Activated naive CD8-positive, alpha-beta T cell treated with anti-CD3 and anti-CD28 coated beads for 36 hours (primary cell): Measurements from ENCODE around the gene SPATA31A6. TPM values are rescaled to one million over a fixed set of nuclear protein-coding genes. Genes with fewer than 3 reads are reported as not detected.
"Not testable (repeated sequence)": the region's sequence is repeated elsewhere in the genome, so short reads cannot be mapped to it uniquely, and the experiment has no call there.

ENCODE experiments used
- DNase-seq: peaks from one replicate; pipeline ENCODE4 v3.0.0; 2021
- H3K27ac Mint-ChIP-seq: one replicate; pipeline ENCODE4 v1.8.0; 2022; ENCODE audit warnings: mild to moderate bottlenecking, moderate library complexity, mixed read lengths
- H3K27me3 Mint-ChIP-seq: one replicate; pipeline ENCODE4 v1.8.0; 2022; ENCODE audit warnings: mild to moderate bottlenecking, mixed read lengths
- H3K36me3 Mint-ChIP-seq: one replicate; pipeline ENCODE4 v1.8.0; 2021; ENCODE audit warnings: mild to moderate bottlenecking, mixed read lengths
- H3K4me1 Mint-ChIP-seq: one replicate; pipeline ENCODE4 v1.8.0; 2021; ENCODE audit warnings: mixed read lengths
- H3K4me3 Mint-ChIP-seq: one replicate; pipeline ENCODE4 v1.8.0; 2022; ENCODE audit warnings: mild to moderate bottlenecking, moderate library complexity, mixed read lengths
- H3K9me3 Mint-ChIP-seq: one replicate; pipeline ENCODE4 v1.8.0; 2022; ENCODE audit warnings: mixed read lengths
- total RNA-seq, 2 experiments: library from RNA; stranded (reverse); gene quantifications; one replicate each; pipeline ENCODE4 v1.2.3, GENCODE V29; 2021

SPATA31A6 gene
- not detected for total RNA-seq

DNA sequence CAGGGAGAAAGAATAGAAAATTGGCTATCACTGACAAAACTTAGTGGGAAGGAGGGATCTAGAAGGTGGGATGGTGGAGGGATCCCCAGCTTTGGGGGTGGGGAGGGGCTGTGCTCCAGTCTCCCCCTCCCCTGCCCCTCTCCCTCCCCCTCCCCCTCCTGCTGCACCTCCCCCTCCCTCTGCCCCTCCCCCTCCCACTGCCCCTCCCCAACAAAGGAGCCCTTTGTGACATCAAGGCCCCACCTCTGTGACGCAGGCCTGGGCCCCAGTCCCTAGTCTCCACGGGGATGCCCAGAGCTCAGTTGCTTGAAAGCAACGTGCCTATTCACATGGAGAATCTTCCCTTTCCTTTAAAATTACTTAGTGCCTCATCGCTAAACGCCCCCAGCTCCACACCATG lies at the start of gene SPATA31A6:
TSS of gene SPATA31A6 (plus strand) at position 301 of the 400 bp plus-strand sequence. CDS start at position 330, 29 bp downstream.
- H3K27ac Mint-ChIP-seq, DNase-seq, H3K4me3 Mint-ChIP-seq, H3K36me3 Mint-ChIP-seq, H3K27me3 Mint-ChIP-seq, H3K4me1 Mint-ChIP-seq, H3K9me3 Mint-ChIP-seq: not testable (repeated sequence)

DNA sequence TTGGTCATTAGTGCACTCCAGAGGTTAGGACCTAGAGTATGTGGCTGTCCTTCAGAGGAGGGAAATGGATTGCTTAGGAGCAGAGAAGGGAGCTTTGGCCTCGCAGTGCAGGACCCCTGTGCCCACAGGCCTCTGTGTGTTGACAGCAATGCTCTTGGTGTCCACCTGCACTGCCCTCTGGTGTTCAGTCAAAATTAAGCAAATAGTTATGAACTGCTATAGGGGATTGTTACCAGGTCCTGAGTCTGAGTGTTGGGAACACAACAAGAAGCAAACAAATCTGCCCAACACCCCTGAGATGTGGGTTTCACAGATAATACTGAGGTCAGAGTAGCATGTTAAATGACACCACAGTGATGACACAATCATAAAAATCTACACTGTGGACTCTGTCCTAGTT lies 23.2 kb upstream of the SPATA31A6 start:
- not testable (repeated sequence) for H3K36me3 Mint-ChIP-seq, H3K4me1 Mint-ChIP-seq, H3K27ac Mint-ChIP-seq, H3K9me3 Mint-ChIP-seq, H3K27me3 Mint-ChIP-seq, H3K4me3 Mint-ChIP-seq, DNase-seq

DNA sequence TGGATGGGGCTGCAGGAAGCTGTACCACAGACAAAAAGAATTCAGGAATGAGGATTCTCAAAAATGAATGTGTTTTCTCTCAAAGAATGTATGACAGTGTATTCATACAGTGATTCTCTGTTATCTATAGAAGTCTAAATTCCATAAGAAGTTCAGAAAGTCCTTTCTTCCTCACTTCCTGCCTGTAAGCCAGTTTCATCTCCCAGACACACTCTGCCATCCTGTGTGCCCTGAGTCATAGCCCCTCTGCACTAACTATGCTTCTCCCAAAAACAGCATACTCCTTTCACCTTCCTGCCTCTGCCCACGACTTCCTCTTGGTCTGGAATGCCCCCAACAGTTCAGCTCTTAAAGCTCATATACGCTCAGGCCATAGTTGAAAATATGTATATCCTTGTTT lies 36.4 kb downstream of the SPATA31A6 start:
- not testable (repeated sequence) for DNase-seq, H3K9me3 Mint-ChIP-seq, H3K4me1 Mint-ChIP-seq, H3K4me3 Mint-ChIP-seq, H3K27ac Mint-ChIP-seq, H3K27me3 Mint-ChIP-seq, H3K36me3 Mint-ChIP-seq

DNA sequence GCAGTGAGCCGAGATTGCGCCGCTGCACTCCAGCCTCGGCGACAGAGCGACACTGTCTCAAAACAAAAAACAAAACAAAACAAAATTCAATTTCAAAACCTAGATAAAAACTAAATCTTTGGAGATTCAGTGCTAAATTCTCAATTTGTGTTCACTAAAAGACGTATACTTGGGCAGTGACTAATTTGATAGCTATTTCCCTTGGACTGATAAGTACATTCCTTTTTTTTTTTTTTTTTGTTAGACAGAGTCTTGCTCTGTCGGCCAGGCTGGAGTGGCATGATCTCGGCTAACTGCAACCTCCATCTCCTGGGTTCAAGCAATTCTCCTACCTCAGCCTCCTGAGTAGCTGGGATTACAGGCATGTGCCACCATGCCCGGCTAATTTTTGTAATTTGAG lies 39.8 kb downstream of the SPATA31A6 start:
- not testable (repeated sequence) for H3K4me1 Mint-ChIP-seq, DNase-seq, H3K36me3 Mint-ChIP-seq, H3K9me3 Mint-ChIP-seq, H3K4me3 Mint-ChIP-seq, H3K27me3 Mint-ChIP-seq, H3K27ac Mint-ChIP-seq

DNA sequence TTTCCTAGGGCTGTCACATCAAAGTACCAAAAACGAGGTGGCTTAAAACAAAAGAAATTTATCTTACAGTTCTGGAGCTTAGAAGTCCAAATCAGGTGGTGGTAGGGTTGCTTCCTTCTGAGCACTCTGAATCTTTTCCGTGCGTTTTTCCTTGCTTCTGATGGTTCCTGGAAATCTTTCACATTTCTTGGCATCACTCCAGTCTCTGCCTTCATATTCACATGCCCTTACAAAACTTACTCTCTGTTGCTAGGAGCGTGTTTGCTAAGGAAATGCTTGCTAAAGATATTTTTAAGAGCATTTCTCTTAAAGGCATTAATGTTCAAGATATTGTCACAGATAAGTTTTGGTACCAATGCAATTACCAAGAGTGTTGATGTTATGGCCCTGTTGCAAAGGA lies 49.6 kb downstream of the SPATA31A6 start:
- not testable (repeated sequence) for H3K4me3 Mint-ChIP-seq, DNase-seq, H3K4me1 Mint-ChIP-seq, H3K27me3 Mint-ChIP-seq, H3K36me3 Mint-ChIP-seq, H3K9me3 Mint-ChIP-seq, H3K27ac Mint-ChIP-seq

DNA sequence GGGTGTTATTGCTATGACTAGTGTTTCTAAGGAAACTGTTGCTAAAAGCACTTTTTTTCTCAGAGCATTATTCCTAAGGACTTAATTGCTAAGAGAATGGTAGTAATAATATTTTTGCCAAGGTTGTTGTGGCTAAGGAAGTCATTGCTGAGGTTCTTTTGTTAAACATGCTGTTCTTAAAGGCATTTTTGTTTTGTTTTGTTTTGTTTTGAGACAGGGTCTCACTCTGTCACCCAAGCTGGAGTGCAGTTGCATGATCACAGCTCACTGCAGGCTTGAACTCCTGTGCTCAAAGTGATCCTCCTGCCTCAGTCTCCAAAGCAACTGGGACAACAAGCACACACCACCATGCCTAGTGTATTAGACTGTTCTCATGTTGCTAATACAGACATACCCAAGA lies 51.2 kb downstream of the SPATA31A6 start:
- H3K27me3 Mint-ChIP-seq, H3K36me3 Mint-ChIP-seq, H3K27ac Mint-ChIP-seq, H3K4me3 Mint-ChIP-seq, H3K9me3 Mint-ChIP-seq, DNase-seq, H3K4me1 Mint-ChIP-seq: not testable (repeated sequence)

DNA sequence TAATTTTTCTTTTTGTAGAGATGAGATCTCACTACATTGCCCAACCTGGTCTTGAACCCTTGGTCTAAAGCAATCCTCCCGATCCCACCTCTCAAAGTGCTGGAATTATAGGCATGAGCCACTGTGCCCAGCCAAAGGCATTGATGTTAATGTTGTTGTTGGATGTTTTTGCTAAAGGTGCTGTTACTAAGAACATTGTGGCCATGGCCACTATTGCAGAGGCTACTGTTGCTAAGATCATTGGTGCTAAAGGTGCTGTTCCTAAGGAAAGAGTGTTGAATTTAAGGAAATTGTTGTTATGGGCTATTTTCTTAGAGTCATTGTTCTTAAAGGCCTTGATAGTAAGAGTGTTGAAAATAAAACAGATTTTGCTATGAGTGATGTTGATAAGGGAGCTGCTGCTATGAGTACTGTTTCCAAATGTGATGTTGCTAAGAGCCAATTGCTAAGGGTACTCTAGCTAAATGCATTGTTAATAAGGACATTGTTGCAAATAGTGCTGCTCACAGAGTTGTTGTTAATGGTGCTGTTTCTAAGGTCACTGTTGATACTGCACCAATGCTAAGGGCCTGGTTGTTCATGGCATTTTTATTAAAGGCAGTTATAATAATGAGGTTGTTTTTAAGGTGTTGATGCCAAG lies 52.0 kb downstream of the SPATA31A6 start:
- not testable (repeated sequence) for H3K36me3 Mint-ChIP-seq, H3K27ac Mint-ChIP-seq, DNase-seq, H3K9me3 Mint-ChIP-seq, H3K4me1 Mint-ChIP-seq, H3K4me3 Mint-ChIP-seq, H3K27me3 Mint-ChIP-seq

DNA sequence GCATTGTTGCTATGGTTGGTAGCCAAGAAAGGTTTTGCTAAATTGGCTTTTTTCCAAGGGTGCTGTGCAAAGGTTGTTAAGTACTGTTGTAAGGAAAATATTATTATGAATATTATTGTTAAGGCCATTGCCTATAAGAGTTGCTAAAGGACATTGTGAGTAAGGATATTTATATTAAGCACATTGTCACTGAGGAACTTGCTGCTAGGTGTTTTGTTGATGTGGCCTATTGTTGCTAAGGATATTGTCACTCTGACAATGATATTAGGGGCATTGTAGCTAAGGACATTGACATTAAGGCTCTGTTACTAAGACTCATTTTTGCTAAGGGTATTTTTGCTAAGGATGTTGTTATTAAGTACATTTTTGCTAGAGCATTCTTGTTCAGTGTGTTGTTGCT lies 52.6 kb downstream of the SPATA31A6 start:
- H3K9me3 Mint-ChIP-seq, H3K4me1 Mint-ChIP-seq, H3K27ac Mint-ChIP-seq, H3K27me3 Mint-ChIP-seq, DNase-seq, H3K36me3 Mint-ChIP-seq, H3K4me3 Mint-ChIP-seq: not testable (repeated sequence)

DNA sequence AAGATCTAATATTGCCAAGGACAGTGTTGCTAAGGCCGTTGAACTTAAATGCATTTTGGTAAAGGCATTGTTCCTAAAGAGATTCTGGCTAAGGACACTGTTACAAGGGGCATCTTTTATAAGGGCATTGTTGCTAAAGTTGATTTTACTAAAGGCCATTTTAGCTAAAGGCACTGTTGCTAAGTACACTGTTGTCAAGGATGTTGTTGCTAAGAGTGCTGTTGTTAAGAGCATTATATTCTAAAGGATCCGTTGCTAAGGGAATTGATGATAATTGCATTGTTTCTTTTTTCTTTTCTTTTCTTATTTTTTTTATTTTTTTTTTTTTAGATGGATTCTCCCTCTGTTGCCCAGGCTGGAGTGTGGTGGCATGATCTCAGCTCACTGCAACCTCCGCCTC lies 53.9 kb downstream of the SPATA31A6 start:
- H3K27ac Mint-ChIP-seq, H3K4me3 Mint-ChIP-seq, H3K9me3 Mint-ChIP-seq, H3K27me3 Mint-ChIP-seq, H3K36me3 Mint-ChIP-seq, DNase-seq, H3K4me1 Mint-ChIP-seq: not testable (repeated sequence)

DNA sequence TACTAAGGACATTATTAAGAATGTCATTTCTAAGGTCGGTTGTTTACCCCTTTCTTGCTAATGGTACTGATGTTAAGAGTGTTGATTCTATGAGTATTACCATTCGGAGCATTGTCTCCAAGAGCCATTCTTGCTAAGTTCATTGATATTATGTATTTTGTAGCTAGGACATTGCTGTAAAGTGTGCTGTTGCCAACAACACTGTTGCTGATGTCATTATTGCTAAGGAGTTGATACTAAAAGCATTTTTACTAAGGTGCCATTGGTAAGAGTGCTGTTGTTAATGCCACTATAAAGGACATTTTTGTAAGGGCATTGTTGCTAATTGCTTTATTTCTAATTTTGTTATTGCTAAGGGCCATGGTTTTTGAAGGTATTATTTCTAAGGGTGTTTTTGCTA lies 55.4 kb downstream of the SPATA31A6 start:
- not testable (repeated sequence) for H3K27me3 Mint-ChIP-seq, H3K4me1 Mint-ChIP-seq, DNase-seq, H3K36me3 Mint-ChIP-seq, H3K4me3 Mint-ChIP-seq, H3K9me3 Mint-ChIP-seq, H3K27ac Mint-ChIP-seq

Other genes starting within 250 kb of the SPATA31A6 start
- gene CNTNAP3B, start 54.2 kb upstream of the SPATA31A6 start, total RNA-seq = not detected